Measurements from ENCODE around the gene PET100. TPM values are rescaled to one million over a fixed set of nuclear protein-coding genes. Genes with fewer than 3 reads are reported as not detected.
A peak's percentile ranks its signal among the peaks of the same experiment; 100 is the strongest.
"Not testable (repeated sequence)": the region's sequence is repeated elsewhere in the genome, so short reads cannot be mapped to it uniquely, and the experiment has no call there.

Gene PET100
- total RNA-seq, 2 experiments from 2014 or later, result 45.1 to 99.4 TPM

DNA sequence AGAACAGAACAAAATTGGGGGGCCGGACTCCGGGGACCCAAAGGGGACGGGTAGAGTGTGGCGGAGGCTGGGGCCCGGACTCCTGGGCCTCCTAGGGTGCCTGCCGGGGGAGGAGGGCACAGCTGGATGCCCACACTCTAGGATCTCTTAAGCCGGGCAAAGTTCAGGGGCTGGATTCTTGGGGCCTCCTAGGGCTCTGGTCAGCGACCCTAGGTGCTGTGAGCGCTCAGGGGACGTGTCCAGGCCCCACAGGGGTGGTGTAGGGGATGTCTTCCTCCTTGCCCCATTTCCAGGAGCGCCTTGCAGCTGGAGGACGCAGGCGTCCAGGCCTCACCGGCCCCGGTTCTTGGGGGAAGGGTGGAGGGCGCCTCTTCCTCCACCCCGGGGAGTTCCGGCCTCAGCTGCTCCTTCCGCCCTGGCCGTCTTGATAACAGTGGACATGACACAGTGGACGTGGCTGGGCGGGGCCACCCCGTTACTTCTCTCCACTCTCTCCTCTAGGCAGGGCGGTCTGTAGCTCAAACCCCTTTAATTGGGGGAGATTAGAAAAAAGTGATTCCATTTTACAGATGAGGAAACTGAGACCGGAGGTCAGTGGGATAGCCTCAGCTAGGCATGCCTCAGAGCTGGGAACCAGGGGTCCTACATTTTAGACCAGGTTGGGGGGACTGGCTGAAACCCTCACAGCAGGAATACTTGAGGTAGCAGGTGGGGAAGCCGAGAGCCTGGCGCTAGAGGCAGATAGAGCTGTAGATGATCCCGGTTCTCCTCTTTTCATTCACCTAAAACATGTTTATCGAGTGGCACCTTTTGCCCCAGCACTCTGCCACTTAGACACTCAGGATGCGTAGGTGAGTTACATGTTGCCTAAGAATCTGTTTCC lies 8.0 kb downstream of the PET100 start:
- ChIA-PET CTCF (interaction anchor here (0.5 to 2.1 kb wide), 7 partner anchors 14 to 689 kb away, joined by 3 to 11 read pairs (median 4); partner anchors contain the start of gene TRAPPC5), POLR2A (interaction anchor here (0.8 kb wide), 1 partner anchor 8 kb away, joined by 6 read pairs; the partner anchor contains the start of genes PET100 and XAB2)
- Mint-ChIP-seq H3K27ac (peak overlapping the region; percentile 78), H3K27me3 (no peaks in the 10 kb centered on the region), H3K4me1 (peaks cover 22% of the 10 kb centered on the region), H3K9me3 (ENCODE audit: low read depth) (peaks cover 7% of the 10 kb centered on the region), H3K4me3 (peak overlapping the region; percentile 78), H3K36me3 (ENCODE audit: low read depth) (peaks cover 15% of the 10 kb centered on the region)
- no peak for DNase-seq
- ATAC-seq, result peak; percentile 25
- intact Hi-C loops (cut with DNase I, micrococcal nuclease), result loop anchor here (1.0 to 2.0 kb wide), 6 partner anchors 8 to 283 kb away; partner anchors contain the start of genes PET100 (in 2 of the 2), XAB2 (in 2 of the 2), EVI5L (in 1 of the 2) and PNPLA6 (in 1 of the 2)

DNA sequence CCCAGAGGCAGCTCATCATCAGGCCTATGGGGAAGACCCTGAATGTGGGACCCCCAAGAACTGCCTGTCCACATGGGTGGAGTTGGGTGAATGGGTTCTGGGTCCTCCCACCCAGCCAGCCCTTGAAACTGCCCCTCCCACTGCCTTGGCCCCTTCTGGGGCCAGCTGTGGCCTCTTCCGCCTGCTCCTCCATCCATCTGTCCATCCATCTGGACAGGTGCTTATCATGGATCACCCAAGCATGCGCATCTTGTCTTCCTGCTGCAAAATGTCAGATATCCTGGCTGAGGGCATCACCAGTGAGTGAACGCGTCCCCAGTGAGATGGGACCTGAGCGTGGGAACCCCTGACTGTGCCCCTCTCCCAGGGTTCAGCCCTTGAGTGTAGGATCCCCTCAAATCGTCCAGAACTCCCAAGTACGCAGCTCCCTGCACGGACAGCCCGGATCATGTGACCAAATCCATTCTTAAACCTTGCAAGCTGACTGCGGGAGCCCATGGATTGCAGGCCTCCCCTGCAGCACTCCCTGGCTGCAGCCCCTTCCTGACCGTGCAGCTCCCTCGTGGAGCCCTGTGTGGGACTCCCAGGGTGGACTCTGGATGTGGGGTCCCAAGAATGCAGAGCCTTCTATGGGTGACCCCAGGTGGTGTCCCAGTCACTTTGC lies 9.3 kb downstream of the PET100 start:
- intact Hi-C loops (cut with DNase I, micrococcal nuclease), result no loop called here
- peaks cover 22% of the 10 kb centered on the region for H3K4me1 Mint-ChIP-seq

DNA sequence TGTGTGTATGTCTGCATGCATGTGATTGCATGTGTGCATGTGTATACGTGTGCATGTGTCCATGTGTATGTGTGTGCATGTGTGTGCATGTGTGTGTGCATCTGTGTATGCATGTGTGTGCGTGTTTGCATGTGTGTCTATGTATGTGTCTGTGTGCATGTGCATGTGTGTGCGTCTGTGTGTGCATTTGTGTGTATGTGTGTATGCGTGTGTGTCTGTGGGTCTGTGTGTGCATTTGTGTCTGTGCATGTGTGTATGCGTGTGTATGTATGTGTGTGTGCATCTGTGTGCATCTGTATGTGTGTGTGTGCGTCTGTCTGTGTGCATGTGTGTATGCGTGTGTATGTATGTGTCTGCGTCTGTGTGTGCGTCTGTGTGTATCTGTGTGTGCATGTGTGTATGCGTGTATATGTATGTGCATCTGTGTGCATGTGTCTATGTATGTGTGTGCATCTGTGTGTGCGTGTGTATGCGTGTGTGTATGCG lies 10.3 kb downstream of the PET100 start:
- peaks cover 7% of the 10 kb centered on the region for H3K9me3 Mint-ChIP-seq (ENCODE audit: low read depth)
- H3K27ac Mint-ChIP-seq, result no peak overlapping the region
- peaks cover 15% of the 10 kb centered on the region for H3K36me3 Mint-ChIP-seq (ENCODE audit: low read depth)
- peaks cover 22% of the 10 kb centered on the region for H3K4me1 Mint-ChIP-seq
- no peaks in the 10 kb centered on the region for H3K27me3 Mint-ChIP-seq
- H3K4me3 Mint-ChIP-seq, result no peak overlapping the region
- DNase-seq (no peak), ATAC-seq (no peak)
- ChIA-PET POLR2A (interaction anchor here (0.8 kb wide), 1 partner anchor 10 kb away, joined by 3 read pairs; the partner anchor contains the start of genes PET100 and XAB2), CTCF (no interaction called here)
- intact Hi-C loops (cut with DNase I, micrococcal nuclease), result no loop called here

More for the DNA sequence above, 9.3 kb downstream of the PET100 start:
- Mint-ChIP-seq H3K36me3 (ENCODE audit: low read depth) (peaks cover 12% of the 10 kb centered on the region), H3K9me3 (ENCODE audit: low read depth) (peaks cover 7% of the 10 kb centered on the region), H3K27ac (no peak overlapping the region), H3K27me3 (no peaks in the 10 kb centered on the region), H3K4me3 (no peak overlapping the region)
- ATAC-seq, result no peak
- ChIA-PET CTCF (interaction anchor here (1.4 to 2.1 kb wide), 3 partner anchors 42 to 214 kb away, joined by 3 to 11 read pairs (median 5); partner anchors contain the start of gene TRAPPC5), POLR2A (interaction anchor here (0.8 kb wide), 1 partner anchor 9 kb away, joined by 3 read pairs; the partner anchor contains the start of genes PET100 and XAB2)
- no peak for DNase-seq

DNA sequence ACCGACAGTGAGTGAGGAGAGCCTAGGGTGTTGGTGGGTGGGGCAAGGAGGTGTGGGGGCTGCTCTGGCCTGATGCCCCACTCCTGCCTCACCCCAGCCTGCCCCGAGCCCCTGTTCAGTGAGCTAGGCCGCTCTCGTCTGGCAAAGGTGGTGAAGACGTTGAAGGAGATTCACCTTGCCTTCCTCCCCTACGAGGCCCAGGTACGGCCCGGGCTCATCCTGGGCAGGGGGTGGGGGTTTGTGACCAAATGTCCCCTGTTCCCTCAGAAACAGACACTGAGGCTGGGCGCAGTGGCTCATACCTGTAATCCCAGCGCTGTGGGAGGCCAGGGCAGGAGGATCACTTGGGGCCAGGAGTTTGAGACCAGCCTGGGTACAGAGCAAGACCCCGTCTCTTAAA lies 11.2 kb downstream of the PET100 start:
- peaks cover 16% of the 10 kb centered on the region for H3K36me3 Mint-ChIP-seq (ENCODE audit: low read depth)
- H3K4me1 Mint-ChIP-seq, result peaks cover 20% of the 10 kb centered on the region
- intact Hi-C loops (cut with DNase I, micrococcal nuclease), result no loop called here
- no peaks in the 10 kb centered on the region for H3K27me3 Mint-ChIP-seq
- POLR2A ChIA-PET, result no interaction called here
- ATAC-seq, result no peak
- CTCF ChIA-PET, result interaction anchor here (0.7 to 1.6 kb wide), 2 partner anchors 40 to 319 kb away, joined by 3 read pairs; partner anchors contain the start of gene TRAPPC5
- DNase-seq, result no peak
- H3K4me3 Mint-ChIP-seq, result no peak overlapping the region
- no peak overlapping the region for H3K27ac Mint-ChIP-seq
- H3K9me3 Mint-ChIP-seq (ENCODE audit: low read depth), result peaks cover 7% of the 10 kb centered on the region

DNA sequence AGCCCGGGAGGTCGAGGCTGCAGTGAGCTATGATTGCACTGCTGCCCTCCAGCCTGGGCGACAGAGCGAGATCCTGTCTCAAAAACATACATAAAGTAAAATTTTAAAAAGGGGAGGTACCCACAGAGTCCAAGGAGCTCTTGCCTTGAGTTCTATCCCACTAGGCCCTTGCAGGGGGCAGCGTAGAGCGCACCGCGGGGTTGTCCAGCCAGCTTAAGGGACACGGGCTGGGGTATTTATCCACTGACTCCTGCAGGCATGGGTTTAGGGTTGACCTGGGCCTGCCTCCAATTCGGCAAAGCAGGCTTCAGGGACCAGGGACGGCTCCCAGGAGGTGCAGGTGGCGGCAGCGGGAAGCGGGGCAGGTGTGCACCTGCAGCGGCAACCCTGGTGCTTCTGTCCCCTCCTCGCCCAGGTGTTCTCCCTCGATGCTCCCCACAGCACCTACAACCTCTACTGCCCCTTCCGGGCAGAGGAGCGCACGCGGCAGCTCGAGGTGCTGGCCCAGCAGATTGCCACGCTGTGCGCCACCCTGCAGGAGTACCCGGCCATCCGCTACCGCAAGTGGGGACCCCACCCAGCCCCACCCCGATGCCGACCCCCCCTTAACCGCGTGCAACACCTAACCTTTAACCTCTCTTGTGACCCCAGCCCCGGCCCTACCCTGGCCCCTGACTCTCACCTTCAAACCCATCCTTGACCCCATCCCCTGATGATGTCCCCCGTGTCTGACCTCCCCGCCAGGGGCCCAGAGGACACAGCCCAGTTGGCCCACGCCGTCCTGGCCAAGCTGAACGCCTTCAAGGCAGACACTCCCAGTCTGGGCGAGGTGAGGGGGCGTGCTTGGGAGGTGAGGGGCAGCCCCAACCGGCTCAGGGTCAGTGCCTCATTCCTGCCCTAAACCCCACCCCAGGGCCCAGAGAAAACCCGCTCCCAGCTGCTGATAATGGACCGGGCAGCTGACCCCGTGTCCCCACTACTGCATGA lies 12.0 kb downstream of the PET100 start:
- DNase-seq (no peak), ATAC-seq (no peak)
- Mint-ChIP-seq H3K27ac (no peak overlapping the region), H3K4me3 (no peak overlapping the region), H3K36me3 (ENCODE audit: low read depth) (peaks cover 16% of the 10 kb centered on the region), H3K4me1 (peaks cover 16% of the 10 kb centered on the region), H3K9me3 (ENCODE audit: low read depth) (peaks cover 7% of the 10 kb centered on the region), H3K27me3 (no peaks in the 10 kb centered on the region)
- ChIA-PET CTCF (interaction anchor here (0.6 to 1.6 kb wide), 3 partner anchors 39 to 319 kb away, joined by 3 read pairs; partner anchors contain the start of gene TRAPPC5), POLR2A (no interaction called here)
- intact Hi-C loops (cut with DNase I, micrococcal nuclease), result no loop called here

DNA sequence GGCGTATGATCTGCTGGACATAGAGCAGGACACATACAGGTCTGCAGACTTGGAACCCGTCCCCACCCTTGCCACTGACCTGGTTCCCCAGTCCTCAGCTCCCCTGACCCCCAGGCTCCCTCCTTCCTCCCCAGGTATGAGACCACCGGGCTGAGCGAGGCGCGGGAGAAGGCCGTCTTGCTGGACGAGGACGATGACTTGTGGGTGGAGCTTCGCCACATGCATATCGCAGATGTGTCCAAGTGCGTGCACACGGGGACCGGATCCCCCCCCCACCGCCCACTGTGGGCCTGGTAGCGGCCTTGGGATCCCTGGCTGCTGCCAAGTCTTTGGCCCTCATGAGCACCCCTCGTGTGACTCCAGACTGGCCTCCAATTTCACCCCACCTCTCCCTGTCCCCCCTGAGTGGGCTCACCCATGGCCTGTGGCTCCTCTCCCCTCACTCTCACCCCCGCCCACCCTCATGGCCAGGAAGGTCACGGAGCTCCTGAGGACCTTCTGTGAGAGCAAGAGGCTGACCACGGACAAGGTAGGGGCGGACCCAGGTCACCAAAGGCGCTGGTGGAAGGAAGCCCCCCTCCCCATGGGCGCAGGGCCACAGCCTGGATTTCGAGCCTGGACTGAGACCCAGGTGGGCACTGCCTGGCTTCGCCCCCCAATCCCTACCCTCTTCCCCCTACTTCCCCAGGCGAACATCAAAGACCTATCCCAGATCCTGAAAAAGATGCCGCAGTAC lies 12.9 kb downstream of the PET100 start:
- CTCF ChIA-PET, result interaction anchor here (0.7 to 1.6 kb wide), 2 partner anchors 38 kb away, joined by 3 read pairs; partner anchors contain the start of gene TRAPPC5
- intact Hi-C loops (cut with DNase I, micrococcal nuclease), result no loop called here
- POLR2A ChIA-PET, result interaction anchor here (0.6 kb wide), 1 partner anchor 138 kb away, joined by 6 read pairs; no protein-coding TSS in a partner anchor
- H3K27me3 Mint-ChIP-seq, result no peaks in the 10 kb centered on the region
- peaks cover 16% of the 10 kb centered on the region for H3K36me3 Mint-ChIP-seq (ENCODE audit: low read depth)
- no peak for ATAC-seq
- no peak overlapping the region for H3K27ac Mint-ChIP-seq
- DNase-seq, result no peak
- H3K4me1 Mint-ChIP-seq, result peaks cover 14% of the 10 kb centered on the region
- H3K9me3 Mint-ChIP-seq (ENCODE audit: low read depth), result peaks cover 7% of the 10 kb centered on the region
- no peak overlapping the region for H3K4me3 Mint-ChIP-seq

DNA sequence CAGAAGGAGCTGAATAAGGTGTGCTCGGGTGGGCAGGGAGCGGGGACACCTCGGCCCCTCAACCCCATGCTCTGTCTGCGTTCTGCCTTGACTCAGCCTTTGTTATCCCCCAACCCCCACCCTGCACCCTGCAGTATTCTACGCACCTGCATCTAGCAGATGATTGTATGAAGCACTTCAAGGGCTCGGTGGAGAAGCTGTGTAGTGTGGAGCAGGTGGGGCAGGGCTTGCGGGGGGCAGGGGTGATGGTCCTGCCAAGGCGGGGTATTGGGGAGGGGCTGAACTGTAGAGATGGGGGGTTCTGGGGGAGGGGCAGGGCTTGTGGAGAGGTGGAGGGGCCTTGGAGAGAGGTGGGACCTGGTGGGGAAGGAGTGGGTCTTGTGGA lies 13.4 kb downstream of the PET100 start:
- POLR2A ChIA-PET, result interaction anchor here (0.6 kb wide), 1 partner anchor 138 kb away, joined by 6 read pairs; no protein-coding TSS in a partner anchor
- H3K4me1 Mint-ChIP-seq, result peaks cover 10% of the 10 kb centered on the region
- H3K4me3 Mint-ChIP-seq, result no peak overlapping the region

DNA sequence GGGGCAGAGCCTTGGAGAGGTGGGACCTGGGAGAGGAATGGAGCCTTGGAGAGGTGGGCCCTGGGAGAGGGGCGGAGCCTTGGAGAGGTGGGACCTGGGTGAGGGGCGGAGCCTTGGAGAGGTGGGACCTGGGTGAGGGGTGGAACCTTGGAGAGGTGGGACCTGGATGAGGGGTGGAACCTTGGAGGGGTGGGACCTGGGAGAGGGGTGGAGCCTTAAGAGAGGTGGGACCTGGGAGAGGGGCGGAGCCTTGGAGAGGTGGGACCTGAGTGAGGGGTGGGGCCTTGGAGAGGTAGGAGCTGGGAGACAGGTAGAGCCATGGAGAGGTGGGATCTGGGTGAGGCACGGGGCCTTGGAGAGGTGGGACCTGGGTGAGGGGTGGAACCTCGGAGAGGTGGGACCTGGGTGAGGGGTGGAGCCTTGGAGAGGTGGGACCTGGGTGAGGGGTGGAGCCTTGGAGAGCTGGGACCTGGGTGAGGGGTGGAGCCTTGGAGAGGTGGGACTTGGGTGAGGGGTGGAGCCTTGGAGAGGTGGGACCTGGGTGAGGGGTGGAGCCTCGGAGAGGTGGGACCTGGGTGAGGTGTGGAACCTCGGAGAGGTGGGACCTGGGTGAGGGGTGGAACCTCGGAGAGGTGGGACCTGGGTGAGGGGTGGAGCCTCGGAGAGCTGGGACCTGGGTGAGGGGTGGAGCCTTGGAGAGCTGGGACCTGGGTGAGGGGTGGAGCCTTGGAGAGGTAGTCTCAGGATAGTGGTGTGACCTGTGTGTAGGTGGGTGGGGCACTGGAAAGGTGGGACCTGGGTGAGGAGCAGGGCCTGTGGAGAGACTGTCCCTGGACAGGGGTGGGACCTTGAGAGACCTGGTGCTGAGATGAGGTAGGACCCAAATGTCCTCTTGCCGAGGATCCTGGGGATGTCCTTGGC lies 14.3 kb downstream of the PET100 start:
- ChIA-PET POLR2A (interaction anchor here (0.9 kb wide), 1 partner anchor 187 kb away, joined by 3 read pairs; no protein-coding TSS in a partner anchor), CTCF (interaction anchor here (0.6 kb wide), 1 partner anchor 10 kb away, joined by 3 read pairs; no protein-coding TSS in a partner anchor)
- H3K4me1 Mint-ChIP-seq; intact Hi-C loops (cut with DNase I, micrococcal nuclease); H3K27me3 Mint-ChIP-seq; H3K9me3 Mint-ChIP-seq (ENCODE audit: low read depth); H3K4me3 Mint-ChIP-seq; H3K27ac Mint-ChIP-seq: not testable (repeated sequence)
- peaks cover 14% of the 10 kb centered on the region for H3K36me3 Mint-ChIP-seq (ENCODE audit: low read depth)
- ATAC-seq (peak; percentile 50), DNase-seq (peak; percentile 62)

More for the DNA sequence above, 13.4 kb downstream of the PET100 start:
- peaks cover 16% of the 10 kb centered on the region for H3K36me3 Mint-ChIP-seq (ENCODE audit: low read depth)
- intact Hi-C loops (cut with DNase I, micrococcal nuclease), result no loop called here
- no peaks in the 10 kb centered on the region for H3K27me3 Mint-ChIP-seq
- no peak overlapping the region for H3K27ac Mint-ChIP-seq
- H3K9me3 Mint-ChIP-seq (ENCODE audit: low read depth), result peaks cover 7% of the 10 kb centered on the region
- DNase-seq, result no peak
- no peak for ATAC-seq
- CTCF ChIA-PET, result interaction anchor here (0.7 kb wide), 1 partner anchor 38 kb away, joined by 3 read pairs; the partner anchor contains the start of gene TRAPPC5

DNA sequence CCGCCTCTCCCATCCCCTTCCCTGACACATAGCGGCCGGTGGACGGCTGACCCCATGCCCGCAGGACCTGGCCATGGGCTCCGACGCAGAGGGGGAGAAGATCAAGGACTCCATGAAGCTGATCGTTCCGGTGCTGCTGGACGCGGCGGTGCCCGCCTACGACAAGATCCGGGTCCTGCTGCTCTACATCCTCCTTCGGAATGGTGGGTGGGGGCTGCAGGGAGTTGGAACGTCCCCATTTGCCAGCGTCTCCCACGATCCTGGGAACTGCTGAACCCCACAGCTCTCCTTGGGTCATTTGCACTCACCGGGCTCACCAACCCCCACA lies 14.9 kb downstream of the PET100 start:
- no peaks in the 10 kb centered on the region for H3K27me3 Mint-ChIP-seq
- no peak overlapping the region for H3K27ac Mint-ChIP-seq
- CTCF ChIA-PET, result no interaction called here
- POLR2A ChIA-PET, result interaction anchor here (0.9 kb wide), 1 partner anchor 187 kb away, joined by 3 read pairs; no protein-coding TSS in a partner anchor
- no peak overlapping the region for H3K4me3 Mint-ChIP-seq
- intact Hi-C loops (cut with DNase I, micrococcal nuclease), result no loop called here
- H3K36me3 Mint-ChIP-seq (ENCODE audit: low read depth), result peaks cover 13% of the 10 kb centered on the region
- H3K9me3 Mint-ChIP-seq (ENCODE audit: low read depth), result peaks cover 7% of the 10 kb centered on the region
- DNase-seq, result no peak
- ATAC-seq, result no peak
- H3K4me1 Mint-ChIP-seq, result peaks cover 4% of the 10 kb centered on the region
